HCT116 (cell line): Measurements from ENCODE around the gene RIN1. TPM values are rescaled to one million over a fixed set of nuclear protein-coding genes. Genes with fewer than 3 reads are reported as not detected.

Experiments used
- ATAC-seq: fragments of 200-7000 bp; cut with Tn5 transposase; 2 replicates; pipeline ENCODE4 v1.9.1; 2020; ENCODE audit warnings: mild to moderate bottlenecking, moderate library complexity
- BruUV-seq: library from RNA; stranded (reverse); fragments of 400-500 nt; replicated peaks from 2 replicates; lab custom pipeline; 2021; lab: Mats Ljungman, UMichigan
- CTCF ChIA-PET: fragments of 300-600 bp; sonication (Branson Sonifier 250); formaldehyde crosslinking; loops from one replicate; lab custom pipeline; 2021; ENCODE audit warnings: antibody characterized with exemption; lab: Charles Lee
- POLR2A ChIA-PET: fragments of 300-600, 350-600 bp; sonication (Branson Sonifier 250); formaldehyde crosslinking; loops from one replicate; lab custom pipeline; 2021; ENCODE audit warnings: antibody characterized with exemption; lab: Charles Lee
- RAD21 ChIA-PET, 2 experiments: fragments of 300-600 bp; sonication (Branson Sonifier 250); formaldehyde crosslinking; loops; one replicate each; lab custom pipeline; 2023; ENCODE audit warnings: low total read pairs in 2 of 2; ENCODE audit not compliant: uncharacterized antibody in 2 of 2, unreplicated experiment in 2 of 2, low non-redundant PET in 1 of 2; lab: Charles Lee
- DNase-seq: peaks from one replicate; pipeline ENCODE4 v3.0.0-alpha.2; 2010; ENCODE audit warnings: low read depth, low spot score
- H2AFZ ChIP-seq: fragments of 200-600 bp; shearing (Covaris generic), sonication (generic); 2 replicates; pipeline ENCODE4 v1.6.1; 2017; ENCODE audit warnings: low read depth, mixed run types, mixed read lengths, antibody characterized with exemption, low read length; ENCODE audit not compliant: poor library complexity, severe bottlenecking
- H3K27ac ChIP-seq: 2 replicates; pipeline ENCODE4 v1.5.1; 2012; ENCODE audit warnings: low read depth, low read length
- H3K27me3 ChIP-seq: fragments of 200-600 bp; sonication (generic); 2 replicates; pipeline ENCODE4 v1.6.1; 2016; ENCODE audit warnings: mixed run types, low read length, mixed read lengths; ENCODE audit not compliant: insufficient read depth
- H3K36me3 ChIP-seq, 2 experiments: fragments of 200-500 bp in 1 of 2; fragments of 200-600 bp in 1 of 2; sonication (Bioruptor generic) in 1 of 2; sonication (generic) in 1 of 2; 2 replicates each; pipeline versions ENCODE4 v1.5.1 to v1.6.1; 2014 to 2016; ENCODE audit warnings: low read length in 2 of 2, inconsistent platforms in 1 of 2, mixed read lengths in 1 of 2, mixed run types in 1 of 2; ENCODE audit not compliant: insufficient read depth in 2 of 2, control insufficient read depth in 1 of 2
- H3K4me1 ChIP-seq, 2 experiments: fragments of 200-600 bp in 1 of 2; sonication (generic) in 1 of 2; 2 replicates each; pipeline versions ENCODE4 v1.5.1 to v1.6.1; 2012 to 2017; ENCODE audit warnings: low read length in 2 of 2, inconsistent platforms in 1 of 2, mild to moderate bottlenecking in 1 of 2, mixed read lengths in 1 of 2, mixed run types in 1 of 2, moderate library complexity in 1 of 2; ENCODE audit not compliant: insufficient read depth in 2 of 2, control insufficient read depth in 1 of 2
- H3K4me2 ChIP-seq: fragments of 200-600 bp; sonication (generic); 2 replicates; pipeline ENCODE4 v1.6.1; 2017; ENCODE audit warnings: mixed run types, low read length, mixed read lengths
- H3K4me3 ChIP-seq, 2 experiments: fragments of 200-600 bp in 1 of 2; sonication (generic) in 1 of 2; replicated peaks in 1 of 2; 2 replicates each; pipeline ENCODE4 v1.5.1; 2011 to 2016; ENCODE audit warnings: low read length in 2 of 2, control low read depth in 1 of 2, low read depth in 1 of 2, mild to moderate bottlenecking in 1 of 2, mixed read lengths in 1 of 2, mixed run types in 1 of 2
- H3K79me2 ChIP-seq: fragments of 200-600 bp; sonication (generic); 2 replicates; pipeline ENCODE4 v1.6.1; 2017; ENCODE audit warnings: mild to moderate bottlenecking, mixed run types, low read length, moderate library complexity, mixed read lengths; ENCODE audit not compliant: insufficient read depth
- H3K9ac ChIP-seq: fragments of 200-600 bp; sonication (generic); 2 replicates; pipeline ENCODE4 v1.6.1; 2016; ENCODE audit warnings: low read length, mixed read lengths
- H3K9me2 ChIP-seq: fragments of 200-600 bp; sonication (generic), shearing (Covaris generic); 2 replicates; pipeline ENCODE4 v1.6.1; 2017; ENCODE audit warnings: mixed run types, mild to moderate bottlenecking, moderate library complexity; ENCODE audit not compliant: insufficient read depth
- H3K9me3 ChIP-seq, 2 experiments: fragments of 200-500 bp in 1 of 2; fragments of 200-600 bp in 1 of 2; sonication (Bioruptor generic) in 1 of 2; sonication (generic) in 1 of 2; 2 replicates each; pipeline ENCODE4 v1.6.1; 2014 to 2017; ENCODE audit warnings: low read length in 2 of 2, mixed read lengths in 2 of 2, inconsistent platforms in 1 of 2, low read depth in 1 of 2, mild to moderate bottlenecking in 1 of 2, mixed run types in 1 of 2, moderate library complexity in 1 of 2; ENCODE audit not compliant: control insufficient read depth in 1 of 2, insufficient read depth in 1 of 2
- H4K20me1 ChIP-seq: fragments of 200-600 bp; sonication (generic), shearing (Covaris generic); 2 replicates; pipeline ENCODE4 v1.6.1; 2017; ENCODE audit warnings: mixed run types, mild to moderate bottlenecking, moderate library complexity; ENCODE audit not compliant: insufficient read depth
- ATF3 ChIP-seq: IDR thresholded peaks from 2 replicates; pipeline ENCODE4 v1.6.1; 2012
- EGR1 ChIP-seq: IDR thresholded peaks from 2 replicates; pipeline ENCODE4 v1.6.1; 2012; ENCODE audit warnings: low read depth
- EZH2phosphoT487 ChIP-seq: fragments of 200-600 bp; IDR thresholded peaks from 2 replicates; pipeline ENCODE4 v1.6.1; 2018; ENCODE audit warnings: antibody characterized with exemption, borderline replicate concordance
- FOSL1 ChIP-seq: IDR thresholded peaks from 2 replicates; pipeline ENCODE4 v1.6.1; 2012; ENCODE audit warnings: low read depth
- JUND ChIP-seq: IDR thresholded peaks from 2 replicates; pipeline ENCODE4 v1.6.1; 2012
- MAX ChIP-seq: IDR thresholded peaks from 2 replicates; pipeline ENCODE4 v1.6.1; 2012
- POLR2A ChIP-seq: IDR thresholded peaks from 2 replicates; pipeline ENCODE4 v1.7.0; 2011; ENCODE audit warnings: borderline replicate concordance; ENCODE audit not compliant: insufficient read depth, insufficient read length; ENCODE audit errors: extremely low read depth
- RAD21 ChIP-seq: IDR thresholded peaks from 2 replicates; pipeline ENCODE4 v1.6.1; 2012; ENCODE audit warnings: low read depth, mild to moderate bottlenecking
- REST ChIP-seq: IDR thresholded peaks from 2 replicates; pipeline ENCODE4 v1.6.1; 2012; ENCODE audit warnings: low read depth
- SIN3A ChIP-seq: IDR thresholded peaks from 2 replicates; pipeline ENCODE4 v1.6.1; 2012; ENCODE audit warnings: low read depth
- SP1 ChIP-seq: IDR thresholded peaks from 2 replicates; pipeline ENCODE4 v1.6.1; 2012; ENCODE audit warnings: low read depth
- SRF ChIP-seq: IDR thresholded peaks from 2 replicates; pipeline ENCODE4 v1.6.1; 2012; ENCODE audit warnings: low read depth
- TCF7L2 ChIP-seq: IDR thresholded peaks from 2 replicates; pipeline ENCODE4 v1.7.0; 2011; ENCODE audit warnings: borderline replicate concordance, inconsistent platforms; ENCODE audit not compliant: insufficient read depth, insufficient read length; ENCODE audit errors: extremely low read depth
- ZNF274 ChIP-seq: fragments of 200-500 bp; sonication (Bioruptor generic); IDR thresholded peaks from 2 replicates; pipeline ENCODE4 v1.6.1; 2014; ENCODE audit warnings: mild to moderate bottlenecking, low read depth, low read length, inconsistent platforms
- intact Hi-C: fragments of 100-400 bp; cut with micrococcal nuclease; formaldehyde crosslinking; loops from 2 replicates; pipeline ENCODE4 v1.10.0; 2022
- total RNA-seq: library from RNA; stranded (reverse); gene quantifications from one replicate; pipeline ENCODE4 v1.2.1, GENCODE V29; 2021; ENCODE audit not compliant: unreplicated experiment

The RIN1 gene
- total RNA-seq, 1 experiment from 2014 or later: 38.7 TPM

GRCh38 chr11:66316849-66317251, 19.4 kb downstream of the RIN1 start, which contains the start of gene CD248:
TSS of gene CD248 (minus strand) at chr11:66317044. CDS start at chr11:66317027, 17 bp downstream.
- no peak for DNase-seq
- no peak within 1 kb of the TSS for H3K9ac ChIP-seq
- H3K27me3 ChIP-seq: no peaks in the 10 kb centered on the region
- intact Hi-C loops: no loop called here
- no peaks in the 10 kb centered on the region for H3K36me3 ChIP-seq
- TF ChIP-seq ZNF274: no peak
- H3K9me2 ChIP-seq: no peaks in the 10 kb centered on the region
- H3K4me2 ChIP-seq: no peak within 1 kb of the TSS
- no peaks in the 10 kb centered on the region for H4K20me1 ChIP-seq
- no TSS peak for BruUV-seq
- RAD21 ChIA-PET: no interaction called here
- H3K27ac ChIP-seq: no peak within 1 kb of the TSS
- no peak for ATAC-seq
- H3K79me2 ChIP-seq: no peaks in the 10 kb centered on the region
- H3K4me1 ChIP-seq: peaks cover 10 to 19% of the 10 kb centered on the region in 2 experiments
- CTCF ChIA-PET: no interaction called here
- POLR2A ChIA-PET: no interaction called here
- no peak within 1 kb of the TSS for H3K4me3 ChIP-seq
- no peak within 1 kb of the TSS for H2AFZ ChIP-seq
- H3K9me3 ChIP-seq: no peaks in the 10 kb centered on the region

GRCh38 chr11:66315921-66316811, 20.1 kb downstream of the RIN1 start:
- BruUV-seq: no TSS peak
- RAD21 ChIA-PET: no interaction called here
- Histone ChIP-seq H3K27ac (no peak overlapping the region), H3K36me3 (no peaks in the 10 kb centered on the region)
- intact Hi-C loops: no loop called here
- no peak for TF ChIP-seq EGR1
- no peak for TF ChIP-seq SRF
- TF ChIP-seq SIN3A: no peak
- no peak for TF ChIP-seq MAX
- TF ChIP-seq ZNF274: no peak
- TF ChIP-seq RAD21: no peak
- no peak for TF ChIP-seq EZH2phosphoT487
- no peak for TF ChIP-seq FOSL1
- no peak for TF ChIP-seq REST
- TF ChIP-seq ATF3: no peak
- TF ChIP-seq SP1: no peak
- no peak for TF ChIP-seq POLR2A
- TF ChIP-seq JUND: no peak
- TF ChIP-seq TCF7L2: no peak
- TF ChIP-seq, all 23 proteins: peak for 0
- H3K27me3 ChIP-seq: no peaks in the 10 kb centered on the region
- ChIA-PET CTCF (interaction anchor here (1.3 kb wide), 1 partner anchor 70 kb away, joined by 3 read pairs; no protein-coding TSS in a partner anchor), POLR2A (no interaction called here)
- no peak overlapping the region for H3K9ac ChIP-seq
- DNase-seq (no peak), ATAC-seq (no peak)
- no peaks in the 10 kb centered on the region for H4K20me1 ChIP-seq
- H3K79me2 ChIP-seq: no peaks in the 10 kb centered on the region
- H3K4me2 ChIP-seq: no peak overlapping the region
- H3K9me3 ChIP-seq: no peaks in the 10 kb centered on the region
- peaks cover 14 to 26% of the 10 kb centered on the region in 2 experiments for H3K4me1 ChIP-seq
- no peak overlapping the region for H2AFZ ChIP-seq
- no peaks in the 10 kb centered on the region for H3K9me2 ChIP-seq
- no peak overlapping the region for H3K4me3 ChIP-seq
